AG09309 (cell line): Measurements from ENCODE around the gene MMP21.

Experiments
- DNase-seq: peaks from one replicate; pipeline ENCODE4 v3.0.0-alpha.2; 2010; ENCODE audit warnings: low read depth
- H3K4me3 ChIP-seq: 2 replicates; pipeline ENCODE4 v1.5.1; 2011; ENCODE audit warnings: mild to moderate bottlenecking, low read depth, low read length, moderate library complexity; ENCODE audit not compliant: control insufficient read depth
- TF ChIP-seq, protein P1 (sequence below): IDR thresholded peaks from 2 replicates; pipeline ENCODE4 v1.5.1; 2011; ENCODE audit warnings: mild to moderate bottlenecking, low read depth, low read length, inconsistent platforms; ENCODE audit not compliant: insufficient read depth, control insufficient read depth; ENCODE audit errors: missing control alignments

MMP21 gene

GRCh38 chr10:125792342-125793300, 17.0 kb upstream of the MMP21 start:
- DNase-seq, result no peak
- no peak overlapping the region for H3K4me3 ChIP-seq
- TF ChIP-seq, protein P1, sequence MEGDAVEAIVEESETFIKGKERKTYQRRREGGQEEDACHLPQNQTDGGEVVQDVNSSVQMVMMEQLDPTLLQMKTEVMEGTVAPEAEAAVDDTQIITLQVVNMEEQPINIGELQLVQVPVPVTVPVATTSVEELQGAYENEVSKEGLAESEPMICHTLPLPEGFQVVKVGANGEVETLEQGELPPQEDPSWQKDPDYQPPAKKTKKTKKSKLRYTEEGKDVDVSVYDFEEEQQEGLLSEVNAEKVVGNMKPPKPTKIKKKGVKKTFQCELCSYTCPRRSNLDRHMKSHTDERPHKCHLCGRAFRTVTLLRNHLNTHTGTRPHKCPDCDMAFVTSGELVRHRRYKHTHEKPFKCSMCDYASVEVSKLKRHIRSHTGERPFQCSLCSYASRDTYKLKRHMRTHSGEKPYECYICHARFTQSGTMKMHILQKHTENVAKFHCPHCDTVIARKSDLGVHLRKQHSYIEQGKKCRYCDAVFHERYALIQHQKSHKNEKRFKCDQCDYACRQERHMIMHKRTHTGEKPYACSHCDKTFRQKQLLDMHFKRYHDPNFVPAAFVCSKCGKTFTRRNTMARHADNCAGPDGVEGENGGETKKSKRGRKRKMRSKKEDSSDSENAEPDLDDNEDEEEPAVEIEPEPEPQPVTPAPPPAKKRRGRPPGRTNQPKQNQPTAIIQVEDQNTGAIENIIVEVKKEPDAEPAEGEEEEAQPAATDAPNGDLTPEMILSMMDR, result no peak

- TF ChIP-seq, protein P1, result no peak
- DNase-seq, result no peak
- H3K4me3 ChIP-seq, result no peak overlapping the region
These were observed 12.8 kb upstream of the MMP21 start for GRCh38 chr10:125788156-125789034.

DNA sequence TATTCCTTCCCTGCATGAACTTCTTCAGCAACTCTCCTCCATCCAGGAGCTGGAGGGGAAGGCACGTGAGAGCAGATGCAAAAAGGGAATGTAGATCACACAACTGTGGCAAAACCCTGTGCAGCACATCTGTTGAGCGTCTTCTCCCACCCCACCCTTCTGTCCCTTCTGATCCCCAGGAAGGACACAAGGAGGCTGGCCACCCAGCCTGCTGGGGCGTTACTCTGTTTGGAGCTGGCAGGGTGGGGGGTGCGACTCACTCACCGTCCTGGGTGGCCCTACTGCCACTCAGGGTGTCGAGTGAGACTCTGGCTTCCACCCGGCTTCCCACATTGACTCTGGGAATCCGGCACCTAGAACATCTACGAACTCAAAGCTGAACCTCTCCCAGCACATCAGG, 10.2 kb upstream of the MMP21 start:
- no peak overlapping the region for H3K4me3 ChIP-seq
- DNase-seq, result no peak
- TF ChIP-seq, protein P1, result no peak

GRCh38 chr10:125783957-125784356, 8.3 kb upstream of the MMP21 start:
- no peak overlapping the region for H3K4me3 ChIP-seq
- TF ChIP-seq, protein P1, result no peak
- no peak for DNase-seq

- no peak for DNase-seq
- H3K4me3 ChIP-seq, result no peak overlapping the region
- TF ChIP-seq, protein P1, result no peak
These were observed 7.8 kb upstream of the MMP21 start for GRCh38 chr10:125783408-125783807.

- H3K4me3 ChIP-seq, result no peak overlapping the region
- DNase-seq, result no peak
- TF ChIP-seq, protein P1, result no peak
These were observed 7.0 kb upstream of the MMP21 start for GRCh38 chr10:125782616-125783015.
